H1 (cell line): ENCODE data around the gene EXTL1. TPM values are rescaled to one million over a fixed set of nuclear protein-coding genes. Genes with fewer than 3 reads are reported as not detected.

Experiments
- CTCF ChIA-PET: fragments of 300-600 bp; sonication (Branson Sonifier 250); formaldehyde crosslinking; loops from one replicate; lab custom pipeline; 2021; ENCODE audit not compliant: partially characterized antibody; lab: Charles Lee
- POLR2A ChIA-PET: fragments of 300-600 bp; sonication (Branson Sonifier 250); formaldehyde crosslinking; loops from one replicate; lab custom pipeline; 2021; ENCODE audit warnings: inconsistent platforms; ENCODE audit not compliant: partially characterized antibody; lab: Charles Lee
- DNase-seq, 2 experiments: peaks; one replicate each; pipeline versions ENCODE4 v3.0.0 to v3.0.0-alpha.2; 2010 to 2022; ENCODE audit warnings: low spot score in 2 of 2, low read depth in 1 of 2, mixed read lengths in 1 of 2
- FAIRE-seq: peaks from 2 replicates; lab custom pipeline; 2011; peaks lifted over from hg19 to GRCh38; lab: Jason Lieb, UNC
- H2AFZ ChIP-seq: 2 replicates; pipeline ENCODE4 v1.8.1; 2012; ENCODE audit warnings: low read length, inconsistent platforms
- H2AK5ac ChIP-seq: 2 replicates; pipeline ENCODE4 v1.6.1; 2013; ENCODE audit warnings: low read depth, low read length
- H2BK120ac ChIP-seq: replicated peaks from 2 replicates; pipeline ENCODE3; 2013; ENCODE audit warnings: low read depth, low read length, inconsistent platforms
- H2BK12ac ChIP-seq: 2 replicates; pipeline ENCODE4 v1.6.1; 2013; ENCODE audit warnings: low read depth, low read length
- H2BK15ac ChIP-seq: 2 replicates; pipeline ENCODE4 v1.6.1; 2013; ENCODE audit warnings: low read length
- H2BK20ac ChIP-seq: 2 replicates; pipeline ENCODE4 v1.6.1; 2013; ENCODE audit warnings: low read length
- H2BK5ac ChIP-seq: 2 replicates; pipeline ENCODE4 v1.6.1; 2013; ENCODE audit warnings: low read depth, low read length
- H3K14ac ChIP-seq: 2 replicates; pipeline ENCODE4 v1.6.1; 2013; ENCODE audit warnings: inconsistent platforms; ENCODE audit not compliant: insufficient read length
- H3K18ac ChIP-seq: 2 replicates; pipeline ENCODE4 v1.6.1; 2013; ENCODE audit warnings: low read length; ENCODE audit errors: extremely low read depth
- H3K23ac ChIP-seq: 2 replicates; pipeline ENCODE4 v1.6.1; 2013; ENCODE audit warnings: inconsistent platforms; ENCODE audit not compliant: insufficient read length
- H3K23me2 ChIP-seq: 2 replicates; pipeline ENCODE4 v1.6.1; 2013; ENCODE audit warnings: low read depth, low read length
- H3K27ac ChIP-seq: 2 replicates; pipeline ENCODE4 v1.6.1; 2011; ENCODE audit warnings: low read depth, low read length, inconsistent platforms
- H3K27me3 ChIP-seq, 4 experiments: replicated peaks in 1 of 4; 1 replicate in 1 of 4; 2 replicates in 3 of 4; pipeline versions ENCODE4 v1.6.1 to v1.8.1; 2011 to 2013; ENCODE audit warnings: low read length in 3 of 4, mild to moderate bottlenecking in 3 of 4, inconsistent platforms in 2 of 4, mixed read lengths in 2 of 4, moderate library complexity in 1 of 4; ENCODE audit not compliant: control insufficient read depth in 3 of 4, insufficient read depth in 3 of 4; ENCODE audit errors: extremely low read depth in 1 of 4
- H3K36me3 ChIP-seq, 4 experiments: 2 replicates each; pipeline versions ENCODE4 v1.6.1 to v1.8.1; 2011 to 2013; ENCODE audit warnings: mild to moderate bottlenecking in 4 of 4, low read length in 3 of 4, moderate library complexity in 2 of 4, control low read depth in 1 of 4, inconsistent platforms in 1 of 4; ENCODE audit not compliant: insufficient read depth in 4 of 4, control insufficient read depth in 2 of 4
- H3K4ac ChIP-seq: replicated peaks from 2 replicates; pipeline ENCODE3; 2013; ENCODE audit warnings: low read length, low read depth, mixed read lengths, inconsistent platforms; ENCODE audit not compliant: insufficient read length
- H3K4me1 ChIP-seq, 4 experiments: replicated peaks in 1 of 4; 1 replicate in 1 of 4; 2 replicates in 3 of 4; pipeline versions ENCODE4 v1.6.1 to v1.8.1; 2011 to 2013; ENCODE audit warnings: low read length in 3 of 4, inconsistent platforms in 2 of 4, mixed read lengths in 1 of 4; ENCODE audit not compliant: insufficient read depth in 4 of 4, control insufficient read depth in 3 of 4
- H3K4me2 ChIP-seq, 2 experiments: 2 replicates each; pipeline versions ENCODE4 v1.6.1 to v1.8.1; 2011 to 2013; ENCODE audit warnings: low read depth in 2 of 2, low read length in 2 of 2, control low read depth in 1 of 2, inconsistent platforms in 1 of 2, mild to moderate bottlenecking in 1 of 2; ENCODE audit not compliant: insufficient read depth in 1 of 2
- H3K4me3 ChIP-seq, 4 experiments: fragments of 200-600, 300-600 bp in 1 of 4; sonication (generic), shearing (Covaris generic), sonication (Bioruptor Twin) in 1 of 4; 2 replicates each; pipeline versions ENCODE4 v1.5.1 to v1.8.1; 2011 to 2016; ENCODE audit warnings: low read length in 4 of 4, low read depth in 3 of 4, control low read depth in 2 of 4, inconsistent platforms in 2 of 4, mild to moderate bottlenecking in 2 of 4, mixed read lengths in 1 of 4, moderate library complexity in 1 of 4; ENCODE audit not compliant: insufficient read depth in 2 of 4; ENCODE audit errors: extremely low read depth in 1 of 4
- H3K56ac ChIP-seq: replicated peaks from 2 replicates; pipeline ENCODE3; 2013; ENCODE audit warnings: low read depth, mild to moderate bottlenecking, mixed read lengths, low read length, inconsistent platforms; ENCODE audit not compliant: insufficient read length
- H3K79me1 ChIP-seq: 2 replicates; pipeline ENCODE4 v1.6.1; 2013; ENCODE audit warnings: low read depth, low read length, control low read depth
- H3K79me2 ChIP-seq, 2 experiments: 2 replicates each; pipeline versions ENCODE4 v1.6.1 to v1.8.1; 2012 to 2013; ENCODE audit warnings: low read length in 2 of 2, mild to moderate bottlenecking in 2 of 2, inconsistent platforms in 1 of 2; ENCODE audit not compliant: insufficient read depth in 2 of 2, control insufficient read depth in 1 of 2
- H3K9ac ChIP-seq, 4 experiments: replicated peaks in 1 of 4; 1 replicate in 1 of 4; 2 replicates in 3 of 4; pipeline versions ENCODE4 v1.6.1 to v1.8.1; 2011 to 2013; ENCODE audit warnings: low read depth in 3 of 4, low read length in 3 of 4, control low read depth in 2 of 4, mild to moderate bottlenecking in 2 of 4, moderate library complexity in 2 of 4, inconsistent platforms in 1 of 4; ENCODE audit errors: extremely low read depth in 1 of 4
- H3K9me3 ChIP-seq, 2 experiments: 2 replicates each; pipeline versions ENCODE4 v1.6.1 to v1.8.1; 2012 to 2013; ENCODE audit warnings: mild to moderate bottlenecking in 2 of 2, moderate library complexity in 2 of 2, control low read depth in 1 of 2, inconsistent platforms in 1 of 2, low read depth in 1 of 2, low read length in 1 of 2, mixed read lengths in 1 of 2; ENCODE audit not compliant: insufficient read depth in 2 of 2
- H4K20me1 ChIP-seq, 2 experiments: replicated peaks in 1 of 2; 2 replicates each; pipeline versions ENCODE3 to v1.8.1; 2011 to 2013; ENCODE audit warnings: inconsistent platforms in 2 of 2, low read length in 2 of 2, mild to moderate bottlenecking in 1 of 2; ENCODE audit not compliant: insufficient read depth in 2 of 2, control insufficient read depth in 1 of 2
- H4K5ac ChIP-seq: 2 replicates; pipeline ENCODE4 v1.6.1; 2013; ENCODE audit warnings: low read length, low read depth, mixed read lengths, inconsistent platforms; ENCODE audit not compliant: insufficient read length
- H4K8ac ChIP-seq: 2 replicates; pipeline ENCODE4 v1.8.0; 2013; ENCODE audit warnings: mild to moderate bottlenecking, moderate library complexity, low read length, inconsistent platforms; ENCODE audit not compliant: insufficient read depth; ENCODE audit errors: extremely low read depth
- H4K91ac ChIP-seq: replicated peaks from 2 replicates; pipeline ENCODE3; 2013; ENCODE audit warnings: low read length, mixed read lengths, inconsistent platforms; ENCODE audit not compliant: insufficient read length
- SP1 ChIP-seq: IDR thresholded peaks from 2 replicates; pipeline ENCODE4 v1.6.1; 2011; ENCODE audit warnings: low read depth, low read length
- TEAD4 ChIP-seq: IDR thresholded peaks from 2 replicates; pipeline ENCODE4 v1.6.1; 2012; ENCODE audit warnings: low read depth, low read length, inconsistent platforms, mixed read lengths
- WGBS, 2 experiments: shearing (Covaris generic) in 1 of 2; methylation state at CpG; one replicate each; pipeline versions ENCODE4 v1.1.6 to v1.1.7; 2013 to 2015; ENCODE audit warnings: low lambda C conversion rate in 2 of 2, mixed read lengths in 2 of 2, inconsistent platforms in 1 of 2, low coverage in 1 of 2, missing lambda C conversion rate in 1 of 2; ENCODE audit not compliant: insufficient replicate concordance in 2 of 2, insufficient coverage in 1 of 2, insufficient read length in 1 of 2; ENCODE audit errors: extremely low coverage in 1 of 2, missing lambda C conversion rate in 1 of 2; 5-methylcytosine and 5-hydroxymethylcytosine counted together
- polyA plus RNA-seq, 7 experiments: library from polyadenylated mRNA; depleted of rRNA in 3 of 7; stranded (reverse) in 5 of 7; unstranded in 2 of 7; fragments of >200 nt in 5 of 7; fragments of 200-250 nt in 2 of 7; gene quantifications; 1 replicate in 5 of 7; 2 replicates in 1 of 7; 4 replicates in 1 of 7; pipeline versions ENCODE4 v1.2.1 to v1.2.3, GENCODE V29; 2011 to 2013; ENCODE audit warnings: missing spikeins in 2 of 7, mixed read lengths in 2 of 7
- total RNA-seq: library from RNA; stranded (reverse); fragmentation: NEBNext Ultra II Directional; extraction: Animal tissue kit (Norgen Biotek cat#: 25700); gene quantifications from 2 replicates; pipeline ENCODE4 v1.2.1, GENCODE V29; 2021
- TF ChIP-seq, protein P1 (sequence below): IDR thresholded peaks from 2 replicates; pipeline ENCODE4 v1.6.1; 2012; ENCODE audit warnings: inconsistent platforms

Gene EXTL1
- total and polyA plus RNA-seq, 2 of the 8 experiments (the other 6 are each of a cell fraction or from before 2014, with no cell fraction given), result 0.89 to 1.2 TPM

DNA sequence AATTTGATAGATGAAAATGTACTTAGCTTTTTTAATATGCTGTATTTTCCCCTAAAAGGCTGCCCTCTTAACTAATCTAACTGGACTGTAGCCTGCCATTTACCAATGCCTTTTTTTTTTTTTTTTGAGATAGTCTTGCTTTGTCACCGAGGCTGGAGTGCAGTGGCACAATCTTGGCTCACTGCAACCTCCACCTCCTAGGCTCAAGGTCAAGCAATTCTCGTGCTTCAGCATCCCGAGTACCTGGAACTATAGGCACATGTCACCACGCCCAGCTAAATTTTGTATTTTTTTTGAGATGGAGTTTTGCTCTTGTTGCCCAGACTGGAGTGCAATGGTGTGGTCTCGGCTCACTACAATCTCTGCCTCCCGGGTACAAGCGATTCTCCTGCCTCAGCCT lies 42.4 kb upstream of the EXTL1 start:
- Histone ChIP-seq H3K9me3 (no peaks in the 10 kb centered on the region), H3K4me3 (no peak overlapping the region)
- TF ChIP-seq SP1, result no peak
- TF ChIP-seq, protein P1, sequence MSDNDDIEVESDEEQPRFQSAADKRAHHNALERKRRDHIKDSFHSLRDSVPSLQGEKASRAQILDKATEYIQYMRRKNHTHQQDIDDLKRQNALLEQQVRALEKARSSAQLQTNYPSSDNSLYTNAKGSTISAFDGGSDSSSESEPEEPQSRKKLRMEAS, result no peak
- no peak for TF ChIP-seq TEAD4
- TF ChIP-seq, all 59 proteins: peak for 0
- no peak overlapping the region for H3K4me2 ChIP-seq
- H4K8ac ChIP-seq, result no peak overlapping the region
- no peak overlapping the region for H2BK120ac ChIP-seq
- no peaks in the 10 kb centered on the region for H3K4me1 ChIP-seq
- no peak overlapping the region for H4K5ac ChIP-seq
- CTCF ChIA-PET, result no interaction called here
- no peaks in the 10 kb centered on the region for H3K79me2 ChIP-seq
- no peak for FAIRE-seq
- no peak overlapping the region for H3K27ac ChIP-seq
- no peak overlapping the region for H3K9ac ChIP-seq
- H4K91ac ChIP-seq, result no peak overlapping the region
- no peak for DNase-seq
- WGBS, 2 experiments, result 87% methylated on average over 6 of the region's 7 CpGs; no CpG with 5 or more reads in 1 of the 2 experiments
- no peak overlapping the region for H2AFZ ChIP-seq
- POLR2A ChIA-PET, result no interaction called here
- H3K23ac ChIP-seq, result no peak overlapping the region
- no peaks in the 10 kb centered on the region for H3K27me3 ChIP-seq
- no peak overlapping the region for H3K56ac ChIP-seq
- H3K14ac ChIP-seq, result no peak overlapping the region
- no peak overlapping the region for H3K4ac ChIP-seq
- no peak overlapping the region for H3K18ac ChIP-seq
- H2AK5ac ChIP-seq, result no peak overlapping the region
- H3K36me3 ChIP-seq, result peaks cover 2 to 32% (median 25%) of the 10 kb centered on the region in 4 experiments; a peak in 6 of 8 replicates
- no peak overlapping the region for H2BK12ac ChIP-seq
- H2BK20ac ChIP-seq, result no peak overlapping the region
- H3K23me2 ChIP-seq, result no peaks in the 10 kb centered on the region
- H4K20me1 ChIP-seq, result no peaks in the 10 kb centered on the region
- no peak overlapping the region for H2BK15ac ChIP-seq
- H3K79me1 ChIP-seq, result no peaks in the 10 kb centered on the region
- H2BK5ac ChIP-seq, result no peak overlapping the region
